ENCODE results near the gene PCDHA3.
"Not testable (repeated sequence)": the region's sequence is repeated elsewhere in the genome, so short reads cannot be mapped to it uniquely, and the experiment has no call there.

The PCDHA3 gene

DNA sequence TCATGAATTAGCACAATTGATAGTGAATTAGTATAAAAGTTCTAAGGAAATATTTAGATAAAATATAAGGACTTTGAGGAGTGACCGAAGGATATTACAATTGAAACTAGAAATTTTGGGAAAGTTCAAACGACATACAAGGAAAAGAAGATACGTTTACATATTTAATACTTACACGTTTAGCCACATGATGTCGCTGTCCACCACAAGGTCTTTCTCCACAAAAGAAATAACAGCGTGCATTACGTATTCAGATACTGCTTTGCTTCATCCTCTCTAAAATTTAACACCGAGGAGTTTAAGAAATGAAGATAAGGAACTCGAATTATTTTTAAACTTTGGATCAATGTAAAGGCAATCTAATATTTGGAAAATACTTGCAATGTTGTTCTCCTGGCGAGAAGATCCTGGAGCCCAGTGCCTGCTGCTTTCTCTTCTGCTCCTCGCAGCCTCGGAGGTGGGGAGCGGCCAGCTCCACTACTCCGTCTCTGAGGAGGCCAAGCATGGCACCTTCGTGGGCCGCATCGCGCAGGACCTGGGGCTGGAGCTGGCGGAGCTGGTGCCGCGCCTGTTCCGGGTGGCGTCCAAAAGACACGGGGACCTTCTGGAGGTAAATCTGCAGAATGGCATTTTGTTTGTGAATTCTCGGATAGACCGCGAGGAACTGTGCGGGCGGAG lies at the start of gene PCDHA3:
TSS of gene PCDHA3 (plus strand) at position 242 of the 678 bp plus-strand sequence.
- H3K4me3 ChIP-seq (ENCODE audit: low read depth, low read length), result no peak within 1 kb of the TSS
- TF ChIP-seq, protein P1, sequence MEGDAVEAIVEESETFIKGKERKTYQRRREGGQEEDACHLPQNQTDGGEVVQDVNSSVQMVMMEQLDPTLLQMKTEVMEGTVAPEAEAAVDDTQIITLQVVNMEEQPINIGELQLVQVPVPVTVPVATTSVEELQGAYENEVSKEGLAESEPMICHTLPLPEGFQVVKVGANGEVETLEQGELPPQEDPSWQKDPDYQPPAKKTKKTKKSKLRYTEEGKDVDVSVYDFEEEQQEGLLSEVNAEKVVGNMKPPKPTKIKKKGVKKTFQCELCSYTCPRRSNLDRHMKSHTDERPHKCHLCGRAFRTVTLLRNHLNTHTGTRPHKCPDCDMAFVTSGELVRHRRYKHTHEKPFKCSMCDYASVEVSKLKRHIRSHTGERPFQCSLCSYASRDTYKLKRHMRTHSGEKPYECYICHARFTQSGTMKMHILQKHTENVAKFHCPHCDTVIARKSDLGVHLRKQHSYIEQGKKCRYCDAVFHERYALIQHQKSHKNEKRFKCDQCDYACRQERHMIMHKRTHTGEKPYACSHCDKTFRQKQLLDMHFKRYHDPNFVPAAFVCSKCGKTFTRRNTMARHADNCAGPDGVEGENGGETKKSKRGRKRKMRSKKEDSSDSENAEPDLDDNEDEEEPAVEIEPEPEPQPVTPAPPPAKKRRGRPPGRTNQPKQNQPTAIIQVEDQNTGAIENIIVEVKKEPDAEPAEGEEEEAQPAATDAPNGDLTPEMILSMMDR (IDR thresholded peaks at IDR 0.05; ENCODE audit: low read depth, low read length), result no peak

DNA sequence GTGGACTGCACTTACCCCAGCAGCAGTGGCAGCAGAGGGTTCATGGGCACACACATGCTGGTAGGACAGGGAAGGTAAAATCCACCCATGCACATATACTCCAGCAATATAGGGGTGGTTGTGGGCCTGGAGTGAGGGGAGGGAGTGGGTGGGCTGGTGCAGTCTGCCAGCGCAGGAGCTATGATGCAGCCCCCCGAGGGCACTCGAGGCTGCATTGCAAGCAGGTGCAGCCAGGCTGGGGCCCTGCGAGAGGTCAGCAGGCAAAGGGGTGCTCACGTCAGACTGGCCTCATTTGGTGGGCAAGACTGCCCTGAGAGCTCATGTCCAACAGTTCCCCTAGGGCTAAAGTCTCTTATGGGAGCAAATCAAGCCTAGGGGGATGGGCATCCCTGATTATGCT lies 47.3 kb upstream of the PCDHA3 start:
- H3K4me3 ChIP-seq (ENCODE audit: low read depth, low read length), result no peak overlapping the region
- TF ChIP-seq, protein P1 (IDR thresholded peaks at IDR 0.05; ENCODE audit: low read depth, low read length), result no peak

DNA sequence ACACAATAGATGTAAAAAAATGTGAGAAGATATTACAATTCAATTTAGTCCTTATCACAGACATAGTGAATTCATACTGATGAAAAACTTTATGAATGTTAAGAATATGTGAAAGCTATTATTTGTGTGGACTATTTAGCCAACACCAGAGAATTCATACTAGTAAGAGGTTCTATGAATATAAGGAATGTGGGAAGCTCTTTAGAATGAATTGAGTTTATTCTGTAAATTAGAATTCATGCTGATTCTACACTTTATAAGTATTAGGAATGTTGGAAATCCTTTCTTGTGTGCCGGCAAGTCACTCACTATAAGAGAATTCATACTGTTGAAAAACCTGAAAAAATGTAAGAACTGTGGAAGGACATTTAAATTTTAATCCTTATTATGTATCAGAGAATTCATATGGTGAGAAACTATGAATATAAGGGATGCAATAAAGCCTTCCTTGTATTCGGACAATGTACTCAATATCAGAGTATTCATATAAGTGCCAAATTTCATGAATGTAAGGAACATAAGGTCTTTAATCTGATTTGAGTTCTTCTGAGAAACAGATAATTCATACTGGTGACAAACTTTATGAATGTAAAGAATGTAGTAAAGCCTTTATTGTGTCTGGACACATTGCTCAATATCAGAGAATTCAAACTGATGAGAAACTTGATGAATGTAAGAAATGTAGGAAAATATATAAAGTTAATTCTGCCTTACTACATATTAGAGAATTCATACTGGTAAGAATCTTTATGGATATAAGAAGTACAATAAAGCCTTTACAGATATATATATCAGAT lies 36.5 kb upstream of the PCDHA3 start:
- TF ChIP-seq, protein P1 (IDR thresholded peaks at IDR 0.05; ENCODE audit: low read depth, low read length), result no peak
- no peak overlapping the region for H3K4me3 ChIP-seq (ENCODE audit: low read depth, low read length)

DNA sequence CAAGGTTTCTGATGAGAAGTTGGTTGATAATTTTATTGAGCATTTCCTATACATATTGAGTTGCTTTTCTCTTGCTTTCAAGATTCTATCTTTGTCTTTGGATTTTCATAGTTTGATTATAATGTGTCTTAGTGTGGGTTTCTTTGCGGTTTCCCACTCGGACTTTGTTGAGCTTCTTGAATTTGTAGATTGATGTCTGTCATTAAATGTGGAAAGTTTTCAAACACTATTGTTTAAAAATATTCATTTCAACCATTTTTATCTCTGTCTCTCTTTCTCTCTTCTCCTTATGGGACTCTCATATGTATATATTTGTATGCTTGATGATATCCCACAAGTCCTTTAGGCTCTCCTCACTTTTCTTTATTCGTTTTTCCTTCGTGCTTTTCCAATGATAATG lies 33.4 kb upstream of the PCDHA3 start:
- TF ChIP-seq, protein P1 (IDR thresholded peaks at IDR 0.05; ENCODE audit: low read depth, low read length), result no peak
- H3K4me3 ChIP-seq (ENCODE audit: low read depth, low read length), result no peak overlapping the region

DNA sequence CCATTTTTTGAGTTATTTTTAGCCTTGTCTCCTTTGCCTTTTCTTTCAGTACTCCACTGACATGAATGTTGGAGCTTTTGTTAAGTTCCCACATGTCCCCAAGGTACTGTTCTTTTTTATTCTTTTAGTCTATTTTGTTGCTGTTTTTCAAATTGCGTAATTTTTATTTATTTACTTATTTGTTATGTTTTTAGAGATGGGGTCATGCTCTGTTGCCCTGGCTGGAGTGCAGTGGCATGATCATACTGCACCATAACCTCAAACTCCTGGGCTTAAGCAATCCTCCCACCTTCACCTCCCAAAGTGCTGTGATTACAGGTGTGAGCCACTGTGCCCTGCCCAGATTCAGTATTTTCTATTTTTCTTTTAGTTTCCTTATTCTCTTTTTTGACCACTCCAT lies 20.3 kb upstream of the PCDHA3 start:
- TF ChIP-seq, protein P1 (IDR thresholded peaks at IDR 0.05; ENCODE audit: low read depth, low read length), result no peak
- no peak overlapping the region for H3K4me3 ChIP-seq (ENCODE audit: low read depth, low read length)

DNA sequence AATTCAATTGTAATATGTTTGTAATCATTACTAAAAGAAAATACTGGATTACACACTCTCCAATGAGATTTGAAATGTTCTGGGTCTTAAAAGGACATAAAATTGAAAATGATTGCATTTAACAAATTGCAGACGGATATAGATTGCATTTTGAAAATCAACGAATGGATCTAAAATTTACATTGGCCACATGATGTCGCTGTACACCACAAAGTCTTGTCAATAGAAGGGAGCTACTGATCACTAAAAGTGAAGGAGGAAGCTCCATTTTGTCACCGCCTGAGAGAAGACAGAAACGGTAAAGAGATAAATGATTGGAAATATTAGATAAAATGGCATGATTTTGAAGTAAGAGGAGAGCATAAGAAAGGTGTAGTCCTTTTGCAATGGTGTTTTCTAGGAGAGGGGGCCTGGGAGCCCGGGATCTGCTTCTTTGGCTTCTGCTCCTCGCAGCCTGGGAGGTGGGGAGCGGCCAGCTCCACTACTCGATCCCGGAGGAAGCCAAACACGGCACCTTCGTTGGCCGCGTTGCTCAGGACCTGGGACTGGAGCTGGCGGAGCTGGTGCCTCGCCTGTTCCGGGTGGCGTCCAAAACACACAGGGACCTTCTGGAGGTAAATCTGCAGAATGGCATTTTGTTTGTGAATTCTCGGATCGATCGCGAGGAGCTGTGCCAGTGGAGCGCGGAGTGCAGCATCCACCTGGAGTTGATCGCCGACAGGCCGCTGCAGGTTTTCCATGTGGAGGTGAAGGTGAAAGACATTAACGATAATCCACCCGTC lies 14.8 kb upstream of the PCDHA3 start, which contains the start of gene PCDHA1:
TSS of gene PCDHA1 (plus strand) at position 236 of the 782 bp plus-strand sequence.
- TF ChIP-seq, protein P1 (IDR thresholded peaks at IDR 0.05; ENCODE audit: low read depth, low read length), result no peak
- H3K4me3 ChIP-seq (ENCODE audit: low read depth, low read length), result no peak within 1 kb of the TSS

DNA sequence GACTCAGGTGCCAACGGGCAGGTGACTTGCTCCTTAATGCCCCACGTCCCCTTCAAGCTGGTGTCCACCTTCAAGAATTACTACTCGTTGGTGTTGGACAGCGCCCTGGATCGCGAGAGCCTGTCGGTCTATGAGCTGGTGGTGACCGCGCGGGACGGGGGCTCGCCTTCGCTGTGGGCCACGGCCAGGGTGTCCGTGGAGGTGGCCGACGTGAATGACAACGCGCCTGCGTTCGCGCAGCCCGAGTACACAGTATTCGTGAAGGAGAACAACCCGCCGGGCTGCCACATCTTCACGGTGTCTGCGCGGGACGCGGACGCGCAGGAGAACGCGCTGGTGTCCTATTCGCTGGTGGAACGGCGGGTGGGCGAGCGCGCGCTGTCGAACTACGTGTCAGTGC lies 13.4 kb upstream of the PCDHA3 start:
- H3K4me3 ChIP-seq (ENCODE audit: low read depth, low read length), result not testable (repeated sequence)

DNA sequence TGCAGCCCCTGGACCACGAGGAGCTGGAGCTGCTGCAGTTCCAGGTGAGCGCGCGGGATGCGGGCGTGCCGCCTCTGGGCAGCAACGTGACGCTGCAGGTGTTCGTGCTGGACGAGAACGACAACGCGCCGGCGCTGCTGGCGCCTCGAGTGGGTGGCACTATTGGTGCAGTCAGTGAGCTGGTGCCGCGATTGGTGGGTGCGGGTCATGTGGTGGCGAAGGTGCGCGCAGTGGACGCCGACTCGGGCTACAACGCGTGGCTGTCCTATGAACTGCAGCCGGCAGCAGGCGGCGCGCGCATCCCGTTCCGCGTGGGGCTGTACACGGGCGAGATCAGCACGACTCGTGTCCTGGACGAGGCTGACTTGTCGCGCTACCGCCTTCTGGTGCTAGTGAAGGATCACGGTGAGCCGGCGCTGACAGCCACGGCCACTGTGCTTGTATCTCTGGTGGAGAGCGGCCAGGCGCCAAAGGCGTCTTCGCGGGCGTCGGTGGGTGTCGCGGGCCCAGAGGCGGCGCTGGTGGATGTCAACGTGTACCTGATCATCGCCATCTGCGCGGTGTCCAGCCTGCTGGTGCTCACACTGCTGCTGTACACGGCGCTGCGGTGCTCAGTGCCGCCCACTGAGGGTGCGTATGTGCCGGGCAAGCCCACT lies 12.9 kb upstream of the PCDHA3 start:
- not testable (repeated sequence) for H3K4me3 ChIP-seq (ENCODE audit: low read depth, low read length)
